GM19468 (cell line): ENCODE data around the gene CHTF18.

Experiments used
- ATAC-seq: cut with Tn5 transposase; IDR thresholded peaks from one replicate; pipeline ENCODE4 v1.9.1; 2021; ENCODE audit warnings: mild to moderate bottlenecking, moderate library complexity, moderate number of reproducible peaks; ENCODE audit not compliant: unreplicated experiment; ENCODE audit errors: extremely low read depth

The CHTF18 gene

DNA sequence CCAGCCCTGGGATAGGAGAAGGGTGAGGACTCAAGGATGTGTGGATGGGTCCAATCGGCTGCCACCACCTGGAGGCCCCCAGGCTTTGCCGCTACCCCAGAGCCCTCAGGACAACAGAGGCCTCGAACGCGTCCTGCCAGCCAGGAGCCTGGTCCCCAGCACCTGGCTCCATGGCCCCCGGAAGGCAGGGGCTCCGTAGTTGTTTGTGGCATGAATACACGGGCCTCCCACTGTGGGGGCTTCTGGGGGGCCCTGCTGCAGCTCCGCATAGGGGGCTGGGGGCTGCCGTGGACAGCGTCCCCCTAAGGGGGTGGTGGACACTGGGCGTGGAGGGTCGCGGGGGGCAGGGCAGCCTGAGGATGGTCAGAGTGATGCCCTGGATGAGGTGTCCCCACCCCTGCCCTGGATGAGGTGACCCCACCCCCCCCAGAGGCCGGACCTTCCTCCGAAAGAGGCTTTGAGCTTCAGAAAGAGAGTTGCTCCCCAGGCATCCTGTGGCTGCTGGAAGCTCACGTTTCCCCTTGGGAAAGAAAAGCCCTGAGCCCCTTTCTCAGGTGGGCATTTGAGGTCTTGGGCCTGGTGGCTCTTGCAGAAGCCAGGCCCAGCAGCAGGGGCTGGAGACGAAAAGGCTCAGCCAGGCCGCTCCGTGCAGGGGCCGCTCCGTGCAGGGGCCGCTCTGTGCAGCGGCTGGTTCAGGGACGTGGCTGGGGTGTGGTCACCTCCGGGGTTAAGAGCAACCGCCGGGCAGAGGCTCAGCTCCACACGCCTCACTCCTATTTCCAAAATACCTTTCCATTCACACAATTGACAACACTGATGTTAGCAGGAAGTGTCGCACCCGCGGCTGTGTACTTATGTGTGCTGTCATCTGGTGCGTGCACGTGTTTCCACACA lies 52.4 kb downstream of the CHTF18 start:
- ATAC-seq = no peak

DNA sequence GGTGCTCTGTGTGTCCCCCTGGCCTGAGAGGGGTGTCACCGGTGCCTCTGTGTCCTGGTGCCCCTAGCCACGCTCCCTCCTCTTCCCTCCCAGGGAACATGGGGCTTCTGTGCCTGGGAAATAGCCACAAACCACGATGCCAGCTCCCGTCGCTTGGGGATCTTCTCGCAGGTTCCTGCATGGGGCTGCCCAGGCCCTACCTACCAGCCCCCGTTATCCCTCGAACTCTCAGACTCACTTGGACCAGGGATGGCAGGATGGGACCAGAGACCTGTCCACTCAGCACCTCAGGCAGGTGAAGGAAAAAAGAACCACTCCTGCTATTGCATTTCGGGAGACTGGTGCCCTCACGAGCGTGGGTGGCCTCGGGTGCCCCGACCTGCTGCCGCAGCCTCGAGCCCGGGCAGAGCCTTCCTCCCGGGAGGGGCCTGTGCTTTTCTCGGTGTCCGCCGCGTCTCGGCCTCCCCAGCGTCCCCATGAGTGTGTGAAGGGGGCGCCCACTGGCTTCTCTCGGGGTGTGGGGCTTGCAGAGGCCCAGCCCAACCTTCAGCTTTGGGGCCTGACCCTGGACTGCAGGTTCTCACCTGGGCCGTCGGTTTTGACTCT lies 53.1 kb downstream of the CHTF18 start:
- ATAC-seq = no peak

DNA sequence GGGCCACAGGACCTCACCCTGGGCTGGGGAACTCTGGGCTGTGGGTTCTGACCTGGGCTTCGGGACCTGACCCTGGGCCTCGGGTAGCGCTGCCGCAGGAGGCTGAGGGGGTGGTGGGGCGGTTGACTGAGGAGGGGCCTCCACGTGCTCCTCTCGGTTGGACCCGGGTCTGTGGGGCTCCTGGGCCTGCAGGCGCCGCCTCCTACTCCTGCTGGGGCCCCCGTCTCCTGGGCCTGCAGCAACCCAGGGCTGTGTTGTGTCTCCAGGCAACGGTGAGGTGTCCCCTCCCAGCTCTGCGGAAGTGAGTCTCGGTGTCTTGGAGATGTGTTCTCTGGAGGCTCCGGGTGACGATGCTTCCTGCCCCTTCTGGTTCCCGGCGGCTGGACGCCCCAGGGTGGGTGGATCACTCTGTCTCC lies 53.6 kb downstream of the CHTF18 start:
- ATAC-seq = no peak

DNA sequence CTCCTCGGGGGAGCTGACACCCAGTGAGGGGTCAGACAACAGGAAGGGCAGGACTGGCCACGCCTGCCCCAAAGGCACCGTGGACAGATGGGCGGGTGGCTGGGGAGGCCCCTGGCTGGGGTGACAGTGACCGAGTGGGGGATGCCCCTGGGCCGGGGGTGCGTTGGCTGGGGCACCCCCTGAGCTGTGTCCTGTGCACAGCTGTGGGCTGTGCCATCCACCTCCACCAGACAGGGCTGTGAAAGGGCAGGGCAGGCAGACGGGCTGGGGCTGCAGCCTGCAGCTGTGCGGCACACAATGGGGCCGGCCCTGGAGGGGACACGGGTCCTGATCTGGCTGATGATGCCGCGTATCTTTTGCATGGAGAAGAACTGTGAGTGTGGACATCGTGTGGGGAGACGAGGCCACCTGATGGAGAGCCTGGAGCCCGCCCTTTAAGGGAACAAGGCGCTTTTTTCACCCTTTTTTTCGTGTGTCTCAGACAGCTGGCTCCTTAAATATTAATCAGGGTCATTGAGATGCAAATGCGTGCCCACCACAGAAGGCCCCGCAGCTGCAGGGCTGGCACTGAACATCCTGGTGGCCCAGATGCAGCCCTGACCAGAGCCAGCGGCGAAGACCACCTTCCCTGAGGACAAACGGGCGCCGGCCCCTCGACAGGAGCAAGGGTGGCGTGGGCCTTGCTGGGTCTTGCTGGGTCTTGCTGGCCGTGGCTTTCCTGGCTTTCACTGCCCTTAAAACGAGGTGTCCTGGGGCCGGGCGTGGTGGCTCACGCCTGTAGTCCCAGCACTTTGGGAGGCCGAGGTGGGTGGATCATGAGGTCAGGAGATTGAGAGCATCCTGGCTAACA lies 54.5 kb downstream of the CHTF18 start:
- ATAC-seq = no peak

DNA sequence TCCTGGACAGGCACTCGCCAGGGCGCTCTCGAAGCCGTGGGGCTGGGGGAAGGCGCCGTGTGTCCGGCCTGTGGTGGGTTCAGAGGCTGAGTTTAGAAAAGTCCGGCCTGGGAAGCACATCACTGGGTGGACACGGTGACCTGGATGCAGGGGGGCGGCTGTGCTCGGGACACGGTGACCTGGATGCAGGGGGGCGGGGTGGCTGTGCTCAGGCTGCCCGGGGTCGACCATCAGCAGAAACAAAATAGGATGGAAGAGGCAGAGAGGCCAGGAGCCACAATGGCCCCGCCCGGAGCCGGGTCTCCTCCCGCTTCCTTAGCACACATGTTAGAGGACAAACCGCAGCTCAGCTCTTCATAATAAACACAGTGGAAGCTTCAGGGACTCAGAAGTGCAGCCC lies 55.4 kb downstream of the CHTF18 start:
- no peak for ATAC-seq

DNA sequence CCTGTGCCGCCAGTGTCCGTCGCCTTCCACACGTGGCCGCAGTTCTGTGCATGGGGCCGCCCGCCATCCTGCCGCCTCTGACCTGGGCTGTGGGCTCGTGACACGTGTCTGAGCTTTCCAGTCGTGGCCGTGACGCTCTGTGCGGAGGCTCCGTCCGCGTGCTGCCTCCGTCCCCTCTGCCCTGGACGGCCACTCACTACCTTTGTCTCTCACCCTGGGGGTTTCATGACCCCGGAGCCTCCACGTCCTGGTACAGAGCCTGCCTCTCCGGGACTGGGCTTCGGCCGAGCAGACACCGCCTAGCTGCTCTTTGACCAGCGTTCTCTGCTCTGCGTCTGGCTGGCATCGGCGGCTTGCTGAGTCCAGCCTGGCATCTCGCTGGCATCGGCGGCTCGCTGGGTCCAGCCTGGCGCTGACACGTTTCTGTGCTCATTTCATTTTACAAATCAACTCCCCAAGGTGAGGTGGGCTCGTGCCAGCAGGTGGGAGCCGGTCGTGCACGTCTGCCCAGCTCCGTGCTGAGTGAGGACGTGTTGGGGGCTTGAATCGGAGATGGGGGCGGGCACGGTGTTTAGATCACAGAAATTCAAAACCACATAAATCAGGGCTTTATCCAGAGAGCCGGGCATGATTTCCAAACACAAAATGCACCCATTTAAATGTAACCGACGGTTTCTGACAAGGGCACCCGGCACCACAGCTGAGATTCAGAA lies 56.4 kb downstream of the CHTF18 start:
- ATAC-seq = no peak

DNA sequence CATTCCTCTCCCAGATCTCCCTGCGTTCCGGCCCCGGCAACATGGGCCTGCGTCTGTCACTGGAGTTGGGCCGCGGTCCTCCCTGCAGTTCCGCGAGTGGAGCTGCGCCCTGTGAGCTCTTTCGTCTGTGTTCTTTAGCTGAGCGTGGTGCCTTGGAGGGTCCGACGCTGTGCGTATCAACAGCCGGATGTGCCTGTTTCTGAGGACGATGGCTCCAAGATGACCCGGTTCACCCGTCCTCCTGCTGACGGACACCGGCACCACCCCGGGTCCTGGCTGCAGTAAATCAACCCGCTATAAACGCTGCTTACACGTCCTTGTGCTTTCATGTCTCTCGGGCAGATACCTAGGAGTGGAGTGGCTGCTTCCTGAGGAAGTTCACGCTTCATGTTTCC lies 56.9 kb downstream of the CHTF18 start:
- no peak for ATAC-seq

DNA sequence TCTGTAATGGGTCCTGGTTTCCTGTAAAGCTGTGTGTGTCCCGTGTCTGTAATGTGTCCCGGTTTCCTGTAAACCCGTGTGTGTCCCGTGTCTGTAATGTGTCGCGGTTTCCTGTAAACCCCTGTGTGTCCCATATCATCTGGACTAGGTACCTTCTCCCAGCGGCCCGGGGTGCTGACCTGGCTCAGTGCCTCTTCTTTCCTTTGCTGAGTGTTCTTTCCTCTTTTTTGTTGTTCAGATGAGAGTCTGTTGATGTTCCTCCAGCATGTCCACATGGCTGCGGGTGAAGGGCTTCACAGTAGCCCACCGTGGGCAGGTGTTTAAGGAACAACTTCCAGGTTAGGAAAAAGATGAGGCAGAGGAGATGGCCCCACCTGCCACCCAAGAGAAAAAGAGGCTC lies 58.7 kb downstream of the CHTF18 start:
- no peak for ATAC-seq
